Activated naive CD4-positive, alpha-beta T cell treated with Interleukin-2 at 50 U/mL for 16 hours (primary cell): Measurements from ENCODE around the gene ZNF143.

Source experiments
- DNase-seq: peaks from one replicate; pipeline ENCODE4 v3.0.0-alpha.2; 2020

Gene ZNF143

DNA sequence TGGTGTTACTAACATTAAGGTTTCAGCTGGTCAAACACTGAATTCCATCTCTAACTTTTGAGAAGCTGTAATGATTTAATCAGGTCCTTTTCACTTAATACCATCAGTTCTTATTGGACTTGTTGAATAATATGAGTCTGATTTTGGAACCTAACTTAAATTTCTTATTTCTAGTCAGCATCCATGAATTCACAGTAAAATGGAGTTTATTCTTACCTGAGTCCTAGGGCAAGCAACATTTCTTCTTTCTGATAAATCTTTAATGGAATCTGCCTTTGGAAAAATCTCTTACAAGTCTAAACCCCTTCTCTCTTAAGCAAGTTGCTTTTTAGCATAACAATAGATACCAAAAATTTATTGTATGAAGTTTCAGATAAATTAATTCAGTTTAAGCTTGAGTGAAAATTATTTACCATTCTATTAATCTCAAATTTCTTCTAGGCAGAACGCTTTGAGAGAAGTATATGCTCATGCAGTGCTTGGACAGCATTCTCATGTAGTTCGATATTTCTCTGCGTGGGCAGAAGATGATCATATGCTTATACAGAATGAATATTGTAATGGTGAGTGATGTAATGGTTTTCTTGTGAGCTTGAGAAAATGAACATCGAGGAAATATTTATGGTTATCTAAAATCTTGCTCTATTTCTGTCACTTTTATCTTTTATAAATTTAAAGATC lies 116.0 kb downstream of the ZNF143 start:
- DNase-seq: no peak

DNA sequence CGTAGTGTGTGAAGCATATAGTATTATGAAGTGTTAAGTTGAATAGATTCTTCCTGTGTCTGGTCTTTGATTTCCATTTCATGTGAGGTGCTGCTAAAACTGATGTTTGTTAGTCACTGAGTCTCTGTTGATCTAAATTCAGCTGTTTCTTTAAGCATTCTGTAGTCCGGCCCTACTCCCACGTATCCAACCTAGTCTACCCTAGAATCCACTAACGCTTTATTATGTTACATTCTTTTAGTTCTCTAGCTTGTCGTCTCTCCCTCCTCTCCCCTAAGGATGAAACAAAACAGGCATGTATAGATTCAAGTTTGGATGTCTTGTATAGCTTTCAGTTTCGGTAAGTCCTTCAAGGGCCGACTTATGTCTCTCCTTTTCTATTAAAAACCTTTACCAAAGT lies 116.7 kb downstream of the ZNF143 start:
- no peak for DNase-seq
